ENCODE measurements around the gene CHST9. TPM values are rescaled to one million over a fixed set of nuclear protein-coding genes. Genes with fewer than 3 reads are reported as not detected.

CHST9 gene
- polyA plus RNA-seq, 1 donor from 2014 or later = 0.32 TPM

DNA sequence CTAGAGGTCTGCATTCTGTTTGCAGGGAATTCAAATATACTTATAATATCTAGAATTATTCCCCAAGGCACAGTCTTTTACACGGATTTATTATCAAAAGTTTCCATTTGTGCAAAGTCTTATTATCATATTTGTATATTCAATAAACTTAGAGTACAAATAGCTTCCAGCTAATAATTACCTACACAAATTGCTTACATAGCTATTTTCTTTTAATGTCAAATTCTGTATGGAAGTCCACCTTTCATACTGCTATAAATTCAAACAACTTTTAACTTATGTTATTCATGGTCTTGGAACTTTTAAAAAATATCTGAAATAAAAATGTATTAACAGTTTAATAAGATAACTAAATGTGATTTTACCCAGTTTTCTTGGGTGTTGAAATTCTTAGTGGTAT is 13.1 kb downstream of the CHST9 start:
- H3K4me3 ChIP-seq (ENCODE audit: low read length) = no peak overlapping the region
- H3K79me2 ChIP-seq (replicated peaks; ENCODE audit: insufficient read depth, low read length) = no peaks in the 10 kb centered on the region
- H3K27me3 ChIP-seq (ENCODE audit: insufficient read depth, low read depth, low read length) = no peaks in the 10 kb centered on the region
- H3K27ac ChIP-seq (ENCODE audit: low read length) = no peak overlapping the region
- no peaks in the 10 kb centered on the region for H3K36me3 ChIP-seq (ENCODE audit: insufficient read depth, low read length)
- H4K20me1 ChIP-seq (ENCODE audit: insufficient read depth) = no peaks in the 10 kb centered on the region
- no peaks in the 10 kb centered on the region for H3K9me3 ChIP-seq (ENCODE audit: low read length)
- H2AFZ ChIP-seq (ENCODE audit: low read depth, low read length) = no peak overlapping the region
- no peaks in the 10 kb centered on the region for H3F3A ChIP-seq (ENCODE audit: insufficient read depth, low read length, poor library complexity, severe bottlenecking)
- no peak overlapping the region for H3K4me2 ChIP-seq (ENCODE audit: low read length)
- no peak overlapping the region for H3K9ac ChIP-seq (ENCODE audit: low read length)
- no peaks in the 10 kb centered on the region for H3K9me2 ChIP-seq (ENCODE audit: insufficient read depth, low read length)
- no peak for TF ChIP-seq TAF1 (IDR thresholded peaks at IDR 0.05; ENCODE audit: low read depth)
- TF ChIP-seq, protein P1, sequence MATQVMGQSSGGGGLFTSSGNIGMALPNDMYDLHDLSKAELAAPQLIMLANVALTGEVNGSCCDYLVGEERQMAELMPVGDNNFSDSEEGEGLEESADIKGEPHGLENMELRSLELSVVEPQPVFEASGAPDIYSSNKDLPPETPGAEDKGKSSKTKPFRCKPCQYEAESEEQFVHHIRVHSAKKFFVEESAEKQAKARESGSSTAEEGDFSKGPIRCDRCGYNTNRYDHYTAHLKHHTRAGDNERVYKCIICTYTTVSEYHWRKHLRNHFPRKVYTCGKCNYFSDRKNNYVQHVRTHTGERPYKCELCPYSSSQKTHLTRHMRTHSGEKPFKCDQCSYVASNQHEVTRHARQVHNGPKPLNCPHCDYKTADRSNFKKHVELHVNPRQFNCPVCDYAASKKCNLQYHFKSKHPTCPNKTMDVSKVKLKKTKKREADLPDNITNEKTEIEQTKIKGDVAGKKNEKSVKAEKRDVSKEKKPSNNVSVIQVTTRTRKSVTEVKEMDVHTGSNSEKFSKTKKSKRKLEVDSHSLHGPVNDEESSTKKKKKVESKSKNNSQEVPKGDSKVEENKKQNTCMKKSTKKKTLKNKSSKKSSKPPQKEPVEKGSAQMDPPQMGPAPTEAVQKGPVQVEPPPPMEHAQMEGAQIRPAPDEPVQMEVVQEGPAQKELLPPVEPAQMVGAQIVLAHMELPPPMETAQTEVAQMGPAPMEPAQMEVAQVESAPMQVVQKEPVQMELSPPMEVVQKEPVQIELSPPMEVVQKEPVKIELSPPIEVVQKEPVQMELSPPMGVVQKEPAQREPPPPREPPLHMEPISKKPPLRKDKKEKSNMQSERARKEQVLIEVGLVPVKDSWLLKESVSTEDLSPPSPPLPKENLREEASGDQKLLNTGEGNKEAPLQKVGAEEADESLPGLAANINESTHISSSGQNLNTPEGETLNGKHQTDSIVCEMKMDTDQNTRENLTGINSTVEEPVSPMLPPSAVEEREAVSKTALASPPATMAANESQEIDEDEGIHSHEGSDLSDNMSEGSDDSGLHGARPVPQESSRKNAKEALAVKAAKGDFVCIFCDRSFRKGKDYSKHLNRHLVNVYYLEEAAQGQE (IDR thresholded peaks at IDR 0.05; ENCODE audit: borderline replicate concordance) = no peak
- TF ChIP-seq EP300 (conservative IDR thresholded peaks at IDR 0.05; ENCODE audit: poor library complexity, severe bottlenecking) = no peak

DNA sequence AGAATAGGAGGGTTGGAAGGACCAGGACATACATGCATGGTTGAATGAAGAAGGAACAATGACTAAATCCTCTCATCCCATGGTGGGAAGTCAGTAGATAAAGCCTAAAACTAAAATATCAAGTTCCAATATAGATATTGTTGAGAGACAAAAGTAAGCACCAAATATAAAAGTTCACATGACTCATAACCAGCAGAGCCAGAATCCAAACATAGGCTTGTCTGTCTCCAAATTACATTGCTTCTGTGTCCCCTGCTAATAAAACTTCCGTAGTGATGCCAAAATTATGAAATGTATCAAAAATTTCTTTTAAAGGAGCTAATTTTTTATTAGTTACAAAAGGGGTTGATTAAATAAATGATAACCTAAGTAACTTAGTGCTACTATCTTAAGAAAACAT is 19.7 kb downstream of the CHST9 start:
- no peak overlapping the region for H3K27ac ChIP-seq (ENCODE audit: low read length)
- no peaks in the 10 kb centered on the region for H3K9me3 ChIP-seq (ENCODE audit: low read length)
- no peak overlapping the region for H3K4me3 ChIP-seq (ENCODE audit: low read length)
- no peaks in the 10 kb centered on the region for H4K20me1 ChIP-seq (ENCODE audit: insufficient read depth)
- H3K9me2 ChIP-seq (ENCODE audit: insufficient read depth, low read length) = no peaks in the 10 kb centered on the region
- TF ChIP-seq EP300 (conservative IDR thresholded peaks at IDR 0.05; ENCODE audit: poor library complexity, severe bottlenecking) = no peak
- TF ChIP-seq RAD21 (conservative IDR thresholded peaks at IDR 0.05) = no peak
- TF ChIP-seq EZH2 (IDR thresholded peaks at IDR 0.05; ENCODE audit: borderline replicate concordance, insufficient read depth, low read length, poor library complexity, severe bottlenecking) = no peak
- TF ChIP-seq TAF1 (IDR thresholded peaks at IDR 0.05; ENCODE audit: low read depth) = no peak
- TF ChIP-seq SMC3 (conservative IDR thresholded peaks at IDR 0.05; ENCODE audit: poor library complexity) = no peak
- TF ChIP-seq, protein P2, sequence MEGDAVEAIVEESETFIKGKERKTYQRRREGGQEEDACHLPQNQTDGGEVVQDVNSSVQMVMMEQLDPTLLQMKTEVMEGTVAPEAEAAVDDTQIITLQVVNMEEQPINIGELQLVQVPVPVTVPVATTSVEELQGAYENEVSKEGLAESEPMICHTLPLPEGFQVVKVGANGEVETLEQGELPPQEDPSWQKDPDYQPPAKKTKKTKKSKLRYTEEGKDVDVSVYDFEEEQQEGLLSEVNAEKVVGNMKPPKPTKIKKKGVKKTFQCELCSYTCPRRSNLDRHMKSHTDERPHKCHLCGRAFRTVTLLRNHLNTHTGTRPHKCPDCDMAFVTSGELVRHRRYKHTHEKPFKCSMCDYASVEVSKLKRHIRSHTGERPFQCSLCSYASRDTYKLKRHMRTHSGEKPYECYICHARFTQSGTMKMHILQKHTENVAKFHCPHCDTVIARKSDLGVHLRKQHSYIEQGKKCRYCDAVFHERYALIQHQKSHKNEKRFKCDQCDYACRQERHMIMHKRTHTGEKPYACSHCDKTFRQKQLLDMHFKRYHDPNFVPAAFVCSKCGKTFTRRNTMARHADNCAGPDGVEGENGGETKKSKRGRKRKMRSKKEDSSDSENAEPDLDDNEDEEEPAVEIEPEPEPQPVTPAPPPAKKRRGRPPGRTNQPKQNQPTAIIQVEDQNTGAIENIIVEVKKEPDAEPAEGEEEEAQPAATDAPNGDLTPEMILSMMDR (IDR thresholded peaks at IDR 0.05; ENCODE audit: poor library complexity, severe bottlenecking) = no peak
- TF ChIP-seq, protein P1 (IDR thresholded peaks at IDR 0.05; ENCODE audit: borderline replicate concordance) = no peak
- no peak for TF ChIP-seq MXI1 (conservative IDR thresholded peaks at IDR 0.05; ENCODE audit: poor library complexity, severe bottlenecking)
- no peak for TF ChIP-seq POLR2AphosphoS5 (IDR thresholded peaks at IDR 0.05)
- H2AFZ ChIP-seq (ENCODE audit: low read depth, low read length) = no peak overlapping the region
- no peaks in the 10 kb centered on the region for H3K79me2 ChIP-seq (replicated peaks; ENCODE audit: insufficient read depth, low read length)
- H3K9ac ChIP-seq (ENCODE audit: low read length) = no peak overlapping the region
- no peaks in the 10 kb centered on the region for H3F3A ChIP-seq (ENCODE audit: insufficient read depth, low read length, poor library complexity, severe bottlenecking)
- no peaks in the 10 kb centered on the region for H3K36me3 ChIP-seq (ENCODE audit: insufficient read depth, low read length)
- H3K4me2 ChIP-seq (ENCODE audit: low read length) = no peak overlapping the region
- no peaks in the 10 kb centered on the region for H3K27me3 ChIP-seq (ENCODE audit: insufficient read depth, low read depth, low read length)

Measured in neural cell (in vitro differentiated cells).